CD4-positive, alpha-beta T cell (primary cell): ENCODE data around the gene ELOVL1. TPM values are rescaled to one million over a fixed set of nuclear protein-coding genes. Genes with fewer than 3 reads are reported as not detected.

Experiments used
- ATAC-seq: fragments of 200-7000 bp; cut with Tn5 transposase; one replicate; pipeline ENCODE4 v1.10.0; 2022; ENCODE audit warnings: mild to moderate bottlenecking; ENCODE audit not compliant: poor library complexity
- CTCF ChIA-PET: fragments of 350-600 bp; sonication (Branson Sonifier 250); formaldehyde crosslinking; loops from one replicate; lab custom pipeline; 2021; ENCODE audit warnings: antibody characterized with exemption, inconsistent platforms; lab: Charles Lee
- POLR2A ChIA-PET: fragments of 350-600 bp; sonication (Branson Sonifier 250); formaldehyde crosslinking; loops from one replicate; lab custom pipeline; 2021; ENCODE audit warnings: antibody characterized with exemption, inconsistent platforms; lab: Charles Lee
- DNase-seq, 14 experiments: peaks; one replicate each; pipeline ENCODE4 v3.0.0-alpha.2; 2013 to 2020; ENCODE audit warnings: mixed read lengths in 2 of 14
- H3K27ac ChIP-seq, 2 donors: one replicate each; pipeline versions ENCODE4 v1.5.1 to v1.7.0; 2013; ENCODE audit warnings: low read length in 2 of 2, low read depth in 1 of 2, mild to moderate bottlenecking in 1 of 2
- H3K27me3 ChIP-seq, 2 experiments: 1 replicate in 1 of 2; 2 replicates in 1 of 2; pipeline versions ENCODE4 v1.6.1 to v1.7.0; 2013; ENCODE audit warnings: low read length in 2 of 2, control low read depth in 1 of 2, mild to moderate bottlenecking in 1 of 2, moderate library complexity in 1 of 2; ENCODE audit not compliant: insufficient read depth in 2 of 2, control insufficient read depth in 1 of 2
- H3K36me3 ChIP-seq: one replicate; pipeline ENCODE4 v1.6.1; 2013; ENCODE audit warnings: low read length, control low read depth; ENCODE audit not compliant: insufficient read depth
- H3K4me1 ChIP-seq: one replicate; pipeline ENCODE4 v1.6.1; 2013; ENCODE audit warnings: low read length, control low read depth; ENCODE audit not compliant: insufficient read depth
- H3K4me3 ChIP-seq: one replicate; pipeline ENCODE4 v1.5.1; 2013; ENCODE audit warnings: mild to moderate bottlenecking, low read length, moderate library complexity
- H3K9me3 ChIP-seq, 2 experiments: 1 replicate in 1 of 2; 2 replicates in 1 of 2; pipeline versions ENCODE4 v1.6.1 to v1.7.0; 2013; ENCODE audit warnings: low read length in 2 of 2, mild to moderate bottlenecking in 2 of 2, control low read depth in 1 of 2, moderate library complexity in 1 of 2; ENCODE audit not compliant: control insufficient read depth in 1 of 2, insufficient read depth in 1 of 2
- H3K27ac Mint-ChIP-seq: one replicate; pipeline ENCODE4 v1.8.0; 2020; ENCODE audit warnings: mixed read lengths
- H3K27me3 Mint-ChIP-seq: one replicate; pipeline ENCODE4 v1.8.0; 2021; ENCODE audit warnings: mixed read lengths
- H3K36me3 Mint-ChIP-seq: one replicate; pipeline ENCODE4 v1.8.0; 2021; ENCODE audit warnings: low read depth, mixed read lengths
- H3K4me1 Mint-ChIP-seq: one replicate; pipeline ENCODE4 v1.8.0; 2021; ENCODE audit warnings: low read depth, mixed read lengths
- H3K4me3 Mint-ChIP-seq: one replicate; pipeline ENCODE4 v1.8.0; 2020; ENCODE audit warnings: mild to moderate bottlenecking, mixed read lengths
- H3K9me3 Mint-ChIP-seq: one replicate; pipeline ENCODE4 v1.8.0; 2020; ENCODE audit warnings: mixed read lengths
- CTCF ChIP-seq: fragments of 200-600 bp; IDR thresholded peaks from one replicate; pipeline ENCODE4 v1.8.0; 2022; ENCODE audit warnings: antibody characterized with exemption, mild to moderate bottlenecking
- intact Hi-C, 2 experiments: fragments of 100-400 bp; cut with DNase I in 1 of 2; cut with micrococcal nuclease in 1 of 2; formaldehyde crosslinking; loops; one replicate each; pipeline versions ENCODE4 v1.15.1 to v1.9.0; 2023 to 2025; cut with DNase I, micrococcal nuclease
- total RNA-seq, 174 experiments: library from RNA in 2 of 174; stranded (reverse) in 2 of 174; gene quantifications; one replicate each; pipeline ENCODE4 v1.2.3 and lab custom pipeline; 2021 to 2026

ELOVL1 gene
- total RNA-seq, 2 experiments from 2014 or later: 28.7 to 31.2 TPM

- DNase-seq: no peak
- ChIA-PET CTCF (no interaction called here), POLR2A (no interaction called here)
- Mint-ChIP-seq H3K36me3 (no peaks in the 10 kb centered on the region), H3K27ac (peak overlapping the region; percentile 61), H3K27me3 (no peaks in the 10 kb centered on the region), H3K9me3 (no peaks in the 10 kb centered on the region), H3K4me3 (no peak overlapping the region), H3K4me1 (peaks cover 22% of the 10 kb centered on the region)
- intact Hi-C loops: loop anchor here in 1 of 2 experiments (10.0 kb wide), 3 partner anchors 506 to 624 kb away; partner anchors contain the start of genes ATP6V0B, B4GALT2, C1orf50 and DPH2
- Histone ChIP-seq H3K36me3 (no peaks in the 10 kb centered on the region), H3K27me3 (no peaks in the 10 kb centered on the region), H3K4me1 (peaks cover 8% of the 10 kb centered on the region), H3K9me3 (no peaks in the 10 kb centered on the region), H3K4me3 (no peak overlapping the region), H3K27ac (no peak overlapping the region)
- TF ChIP-seq CTCF: no peak
- no peak for ATAC-seq
These were observed 16.8 kb downstream of the ELOVL1 start for GRCh38 chr1:43350976-43351375.

- H3K4me3 Mint-ChIP-seq: peak overlapping the region; percentile 68
- H3K9me3 ChIP-seq: no peaks in the 10 kb centered on the region
- H3K9me3 Mint-ChIP-seq: no peaks in the 10 kb centered on the region
- H3K36me3 ChIP-seq: no peaks in the 10 kb centered on the region
- intact Hi-C loops: loop anchor here in 1 of 2 experiments (10.0 kb wide), 3 partner anchors 505 to 625 kb away; partner anchors contain the start of genes ATP6V0B, B4GALT2, C1orf50 and DPH2
- H3K4me3 ChIP-seq: peak overlapping the region; percentile 48
- TF ChIP-seq CTCF: no peak
- no peaks in the 10 kb centered on the region for H3K36me3 Mint-ChIP-seq
- H3K4me1 ChIP-seq: peaks cover 8% of the 10 kb centered on the region
- no peaks in the 10 kb centered on the region for H3K27me3 Mint-ChIP-seq
- ChIA-PET POLR2A (no interaction called here), CTCF (no interaction called here)
- H3K27ac ChIP-seq: peak overlapping the region; percentile 55 to 72
- no peaks in the 10 kb centered on the region for H3K27me3 ChIP-seq
- DNase-seq: no peak
- H3K27ac Mint-ChIP-seq: peak overlapping the region; percentile 89
- peak; percentile 5 for ATAC-seq
- H3K4me1 Mint-ChIP-seq: peaks cover 22% of the 10 kb centered on the region
These were observed 18.1 kb downstream of the ELOVL1 start for GRCh38 chr1:43349594-43350306.

- peaks cover 8% of the 10 kb centered on the region for H3K4me1 ChIP-seq
- no peaks in the 10 kb centered on the region for H3K27me3 ChIP-seq
- DNase-seq (peak; percentile 35 to 89 (median 49)), ATAC-seq (peak; percentile 85)
- no peaks in the 10 kb centered on the region for H3K36me3 ChIP-seq
- H3K4me3 ChIP-seq: peak overlapping the region; percentile 48
- Mint-ChIP-seq H3K27me3 (no peaks in the 10 kb centered on the region), H3K36me3 (no peaks in the 10 kb centered on the region), H3K9me3 (no peaks in the 10 kb centered on the region), H3K4me3 (peak overlapping the region; percentile 68), H3K27ac (peak overlapping the region; percentile 89), H3K4me1 (peaks cover 22% of the 10 kb centered on the region)
- no peaks in the 10 kb centered on the region for H3K9me3 ChIP-seq
- ChIA-PET CTCF (interaction anchor here (0.6 kb wide), 1 partner anchor 1911 kb away, joined by 3 read pairs; no protein-coding TSS in a partner anchor), POLR2A (interaction anchor here (0.6 to 1.3 kb wide), 3 partner anchors 9 to 105 kb away, joined by 3 to 14 read pairs (median 3); partner anchors contain the start of genes CDC20, ELOVL1 and HYI)
- TF ChIP-seq CTCF: no peak
- intact Hi-C loops: no loop called here
- H3K27ac ChIP-seq: peak overlapping the region; percentile 55 to 72
These were observed 18.8 kb downstream of the ELOVL1 start for GRCh38 chr1:43348809-43349593.
